Measurements from ENCODE around the gene TPCN2. TPM values are rescaled to one million over a fixed set of nuclear protein-coding genes. Genes with fewer than 3 reads are reported as not detected.
A peak's percentile ranks its signal among the peaks of the same experiment; 100 is the strongest.

Gene TPCN2
- total and polyA plus RNA-seq, 2 of the 4 experiments (the other 2 are of a cell fraction), result 3.4 to 8.0 TPM

DNA sequence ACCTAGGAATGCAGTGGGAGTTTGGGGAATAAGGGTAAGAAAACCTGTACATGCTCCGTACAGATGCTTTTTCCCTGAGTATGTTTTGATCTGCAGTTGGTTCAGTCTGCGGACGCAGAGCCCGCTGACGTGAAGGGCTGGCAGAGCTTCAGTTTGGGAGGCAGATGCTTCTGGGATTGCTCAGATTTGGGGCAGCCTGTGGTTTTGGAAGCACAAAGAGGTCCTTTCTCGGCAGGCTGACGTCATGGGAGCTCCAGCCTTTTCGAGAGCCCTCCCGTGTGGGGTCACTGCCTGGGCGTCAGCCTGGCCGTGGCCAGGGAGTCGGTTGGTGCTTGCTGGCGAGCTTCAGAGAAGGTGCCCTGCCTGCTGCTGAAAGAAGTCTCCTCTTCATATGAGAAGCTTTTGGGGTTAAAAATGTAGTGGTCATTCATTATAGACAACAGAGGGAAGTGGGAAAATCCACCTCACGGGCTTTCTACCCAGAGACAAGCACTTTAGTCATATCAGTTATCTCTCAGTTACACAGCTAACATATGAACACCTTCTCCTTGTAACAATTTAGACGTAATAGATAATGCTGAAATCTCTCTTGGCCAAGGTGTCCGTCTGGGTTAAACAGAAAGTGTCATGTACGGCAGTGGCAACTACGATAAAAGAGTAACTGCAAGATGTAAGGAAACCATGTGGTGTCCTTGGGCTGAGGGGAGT, 26.8 kb downstream of the TPCN2 start:
- Histone ChIP-seq H2BK15ac (ENCODE audit: low read depth, low read length) (peak overlapping the region; percentile 34; the same call in 1 of the 3 replicates), H4K8ac (ENCODE audit: low read depth in 2 of 2, low read length in 2 of 2) (peak overlapping the region in 1 of 2 experiments; percentile 53; a peak in 1 of 4 replicates), H2BK5ac (ENCODE audit: low read depth, low read length, poor library complexity, severe bottlenecking) (peak overlapping the region; percentile 6), H2BK120ac (ENCODE audit: low read depth, low read length) (peak overlapping the region; percentile 65; the same call in 1 of the 2 replicates), H3K9me1 (ENCODE audit: insufficient read depth, low read length) (peaks cover 21% of the 10 kb centered on the region), H2BK20ac (ENCODE audit: low read depth, low read length) (peak overlapping the region; percentile 85; the same call in 1 of the 2 replicates), H3K14ac (replicated peaks; ENCODE audit: low read depth, low read length) (peak overlapping the region; percentile 43; the same call in 1 of the 2 replicates), H3K4me2 (ENCODE audit: low read depth, low read length) (peak overlapping the region; percentile 16), H4K20me1 (ENCODE audit: insufficient read depth, low read length) (peaks cover 8% of the 10 kb centered on the region; the same call in 1 of the 2 replicates), H3K9me3 (ENCODE audit: control insufficient read depth, insufficient read depth, low read length) (no peaks in the 10 kb centered on the region), H3K18ac (ENCODE audit: low read depth, low read length) (no peak overlapping the region), H3K4ac (ENCODE audit: low read depth, low read length) (peak overlapping the region; percentile 54), H3K79me1 (ENCODE audit: low read depth in 1 of 2, low read length in 2 of 2) (peaks cover 0 to 21% of the 10 kb centered on the region in 2 experiments; a peak in 1 of 4 replicates), H3K56ac (ENCODE audit: extremely low read depth, insufficient read depth, low read length) (no peak overlapping the region), H3K23ac (ENCODE audit: low read depth, low read length) (no peak overlapping the region), H3K27me3 (ENCODE audit: control insufficient read depth, insufficient read depth, low read length) (no peaks in the 10 kb centered on the region), H2AK9ac (replicated peaks; ENCODE audit: low read depth, low read length, poor library complexity) (peak overlapping the region; percentile 4), H3K36me3 (ENCODE audit: control insufficient read depth, insufficient read depth, low read length) (peaks cover 31% of the 10 kb centered on the region), H4K5ac (ENCODE audit: low read depth, low read length) (no peak overlapping the region), H2AFZ (replicated peaks; ENCODE audit: low read length, poor library complexity) (no peak overlapping the region), H4K91ac (ENCODE audit: insufficient read depth, low read depth, low read length) (peak overlapping the region; percentile 20; the same call in 1 of the 2 replicates), H3K9ac (ENCODE audit: low read depth, low read length) (0 out of 2 replicates have a peak overlapping the region, but pooled peaks have one; percentile 3), H3K4me1 (ENCODE audit: control insufficient read depth, insufficient read depth, low read length) (peaks cover 21% of the 10 kb centered on the region), H3K4me3 (ENCODE audit: insufficient read depth, low read depth, low read length) (no peak overlapping the region), H3K27ac (ENCODE audit: insufficient read depth, low read length) (peak overlapping the region; percentile 15), H2AK5ac (ENCODE audit: low read depth, low read length) (peak overlapping the region; percentile 48; the same call in 1 of the 2 replicates)
- TF ChIP-seq, protein P1, sequence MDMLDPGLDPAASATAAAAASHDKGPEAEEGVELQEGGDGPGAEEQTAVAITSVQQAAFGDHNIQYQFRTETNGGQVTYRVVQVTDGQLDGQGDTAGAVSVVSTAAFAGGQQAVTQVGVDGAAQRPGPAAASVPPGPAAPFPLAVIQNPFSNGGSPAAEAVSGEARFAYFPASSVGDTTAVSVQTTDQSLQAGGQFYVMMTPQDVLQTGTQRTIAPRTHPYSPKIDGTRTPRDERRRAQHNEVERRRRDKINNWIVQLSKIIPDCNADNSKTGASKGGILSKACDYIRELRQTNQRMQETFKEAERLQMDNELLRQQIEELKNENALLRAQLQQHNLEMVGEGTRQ (IDR thresholded peaks at IDR 0.05; ENCODE audit: low read depth, low read length), result no peak
- TF ChIP-seq FOS (IDR thresholded peaks at IDR 0.05; ENCODE audit: low read depth, low read length), result peak; percentile 73
- TF ChIP-seq BHLHE40 (IDR thresholded peaks at IDR 0.05; ENCODE audit: low read depth, low read length), result peak; percentile 89
- no peak for TF ChIP-seq RAD21 (IDR thresholded peaks at IDR 0.05; ENCODE audit: low read length)
- peak; percentile 86 for TF ChIP-seq RCOR1 (IDR thresholded peaks at IDR 0.05; ENCODE audit: insufficient replicate concordance, low read length)
- TF ChIP-seq CHD1 (IDR thresholded peaks at IDR 0.05; ENCODE audit: low read depth, low read length), result no peak
- TF ChIP-seq NFE2L2 (IDR thresholded peaks at IDR 0.05; ENCODE audit: low read depth, low read length), result no peak
- 0 out of 2 replicates have a peak, but pooled peaks have one; percentile 25 for TF ChIP-seq MXI1 (IDR thresholded peaks at IDR 0.05; ENCODE audit: borderline replicate concordance, low read depth, low read length)
- TF ChIP-seq POLR2A (IDR thresholded peaks at IDR 0.05; ENCODE audit: low read depth, low read length), result peak; percentile 52
- peak; percentile 49; the same call in 1 of the 2 replicates for TF ChIP-seq MAZ (IDR thresholded peaks at IDR 0.05; ENCODE audit: borderline replicate concordance, low read depth, low read length)
- POLR2A ChIA-PET (ENCODE audit: unreplicated experiment), result no interaction called here
- CTCF ChIA-PET, result no interaction called here
- ATAC-seq (ENCODE audit: low read depth) (peak; percentile 94), DNase-seq (peak; percentile 99)
- in situ Hi-C loops (cut with MboI; ENCODE audit: low sequenced_read_pairs) (no loop called here), intact Hi-C loops (cut with micrococcal nuclease) (loop anchor here (1.0 kb wide), 1 partner anchor 62 kb away; the partner anchor contains the start of gene MRGPRF), dilution Hi-C loops (cut with HindIII; ENCODE audit: low sequenced_read_pairs, unreplicated experiment) (no loop called here)
- 73% methylated on average over 5 of the region's 18 CpGs; no CpG with 5 or more reads in 1 of the 2 experiments for WGBS, 2 experiments (ENCODE audit: extremely low coverage in 2 of 2, insufficient read length in 1 of 2)
- BruUV-seq (replicated peaks), result no TSS peak

All from IMR-90 (cell line).